ENCODE results near the gene PPM1K. TPM values are rescaled to one million over a fixed set of nuclear protein-coding genes. Genes with fewer than 3 reads are reported as not detected.

PPM1K gene
- total RNA-seq = 10 to 100 TPM; 13.0 to 18.4 (median 13.9) TPM

GRCh38 chr4:88284439-88285234 lies at the start of gene PPM1K:
Gene PPM1K (minus strand): TSS chr4:88284561. CDS start chr4:88278583, 5,978 bp downstream.
- peak; percentile 99 for ATAC-seq (ENCODE audit: low FRiP score)
- no peak for TF ChIP-seq CTCF (IDR thresholded peaks at IDR 0.05)
- DNase-seq (ENCODE audit: low spot score) = peak; percentile 96

- TF ChIP-seq CTCF (IDR thresholded peaks at IDR 0.05) = no peak
- DNase-seq (ENCODE audit: low spot score) (no peak), ATAC-seq (ENCODE audit: low FRiP score) (peak; percentile 92)
Measured at GRCh38 chr4:88333741-88334405, 49.5 kb upstream of the PPM1K start.

GRCh38 chr4:88327665-88328064 lies 43.3 kb upstream of the PPM1K start:
- no peak for DNase-seq (ENCODE audit: low spot score)
- no peak for TF ChIP-seq CTCF (IDR thresholded peaks at IDR 0.05)
- no peak for ATAC-seq (ENCODE audit: low FRiP score)

GRCh38 chr4:88320780-88321373 lies 36.5 kb upstream of the PPM1K start:
- ATAC-seq (ENCODE audit: low FRiP score) (no peak), DNase-seq (ENCODE audit: low spot score) (no peak)
- TF ChIP-seq CTCF (IDR thresholded peaks at IDR 0.05) = no peak

- ATAC-seq (ENCODE audit: low FRiP score) (no peak), DNase-seq (ENCODE audit: low spot score) (no peak)
- no peak for TF ChIP-seq CTCF (IDR thresholded peaks at IDR 0.05)
Measured at GRCh38 chr4:88320224-88320779, 35.9 kb upstream of the PPM1K start.

GRCh38 chr4:88318751-88319350 lies 34.5 kb upstream of the PPM1K start:
- TF ChIP-seq CTCF (IDR thresholded peaks at IDR 0.05) = no peak
- no peak for DNase-seq (ENCODE audit: low spot score)
- ATAC-seq (ENCODE audit: low FRiP score) = no peak

Data from omental fat pad (tissue), 4 donors.